GM23338 (cell line): ENCODE results near the gene HOXC9. TPM values are rescaled to one million over a fixed set of nuclear protein-coding genes. Genes with fewer than 3 reads are reported as not detected.

Source experiments
- ATAC-seq: fragments of 200-7000 bp; cut with Tn5 transposase; 3 replicates; pipeline ENCODE4 v1.9.1; 2020
- DNase-seq: peaks from one replicate; pipeline ENCODE4 v3.0.0-alpha.2; 2015; ENCODE audit warnings: low spot score
- H2AFZ ChIP-seq: fragments of 200-600 bp; sonication (generic); 2 replicates; pipeline ENCODE4 v1.8.0; 2016; ENCODE audit warnings: antibody characterized with exemption, mild to moderate bottlenecking, moderate library complexity
- H3F3A ChIP-seq: fragments of 200-600 bp; sonication (generic); replicated peaks from 2 replicates; pipeline ENCODE4 v1.8.0; 2017; ENCODE audit warnings: antibody characterized with exemption, mixed run types, low read depth
- H3K27ac ChIP-seq: fragments of 200-600 bp; sonication (generic); 2 replicates; pipeline ENCODE4 v1.6.1; 2016; ENCODE audit warnings: low read depth
- H3K27me3 ChIP-seq: fragments of 200-600 bp; sonication (generic); 2 replicates; pipeline ENCODE4 v1.8.0; 2016; ENCODE audit warnings: mild to moderate bottlenecking, mixed run types, moderate library complexity; ENCODE audit not compliant: insufficient read depth
- H3K36me3 ChIP-seq: fragments of 200-600 bp; sonication (generic); 2 replicates; pipeline ENCODE4 v1.8.0; 2016; ENCODE audit warnings: mild to moderate bottlenecking; ENCODE audit not compliant: insufficient read depth
- H3K4me1 ChIP-seq: fragments of 200-600 bp; sonication (generic); 2 replicates; pipeline ENCODE4 v1.8.0; 2016; ENCODE audit warnings: mild to moderate bottlenecking, moderate library complexity; ENCODE audit not compliant: insufficient read depth
- H3K4me2 ChIP-seq: fragments of 200-600 bp; sonication (generic); 2 replicates; pipeline ENCODE4 v1.7.1; 2017; ENCODE audit warnings: mixed run types
- H3K4me3 ChIP-seq: fragments of 200-600 bp; sonication (generic); 2 replicates; pipeline ENCODE4 v1.6.1; 2016; ENCODE audit warnings: mixed run types
- H3K79me2 ChIP-seq: fragments of 200-600 bp; sonication (generic); replicated peaks from 2 replicates; pipeline ENCODE4 v1.8.0; 2017; ENCODE audit warnings: mild to moderate bottlenecking; ENCODE audit not compliant: insufficient read depth
- H3K9me2 ChIP-seq: fragments of 200-600 bp; sonication (generic); 2 replicates; pipeline ENCODE4 v1.8.0; 2017; ENCODE audit not compliant: insufficient read depth
- H4K20me1 ChIP-seq: fragments of 200-600 bp; sonication (generic); replicated peaks from 2 replicates; pipeline ENCODE4 v1.8.0; 2017; ENCODE audit warnings: mild to moderate bottlenecking; ENCODE audit not compliant: insufficient read depth
- H3K27ac Mint-ChIP-seq: 2 replicates; pipeline ENCODE4 v1.8.0; 2020; ENCODE audit warnings: inconsistent platforms, mild to moderate bottlenecking, moderate library complexity, mixed read lengths
- H3K27me3 Mint-ChIP-seq: 3 replicates; pipeline ENCODE4 v1.8.0; 2022; ENCODE audit warnings: low read depth, mild to moderate bottlenecking, moderate library complexity, mixed read lengths, inconsistent platforms; ENCODE audit not compliant: insufficient read depth, poor library complexity
- H3K36me3 Mint-ChIP-seq: 3 replicates; pipeline ENCODE4 v1.8.0; 2021; ENCODE audit warnings: low read depth, mild to moderate bottlenecking, inconsistent platforms, moderate library complexity, mixed read lengths
- H3K4me1 Mint-ChIP-seq: 3 replicates; pipeline ENCODE4 v1.8.0; 2020; ENCODE audit warnings: mild to moderate bottlenecking, inconsistent platforms, mixed read lengths
- H3K4me3 Mint-ChIP-seq: 3 replicates; pipeline ENCODE4 v1.8.0; 2021; ENCODE audit warnings: moderate library complexity, mild to moderate bottlenecking, inconsistent platforms, mixed read lengths
- H3K9me3 Mint-ChIP-seq: 3 replicates; pipeline ENCODE4 v1.8.0; 2020; ENCODE audit warnings: moderate library complexity, mild to moderate bottlenecking, inconsistent platforms, mixed read lengths
- EZH2 ChIP-seq: fragments of 200-600 bp; sonication (generic); IDR thresholded peaks from one replicate; pipeline ENCODE4 v1.8.0; 2017; ENCODE audit warnings: antibody characterized with exemption, mild to moderate bottlenecking, low read depth; ENCODE audit not compliant: unreplicated experiment
- EZH2phosphoT487 ChIP-seq: fragments of 200-600 bp; sonication (generic); IDR thresholded peaks from one replicate; pipeline ENCODE4 v1.8.1; 2018; ENCODE audit warnings: antibody characterized with exemption; ENCODE audit not compliant: unreplicated experiment
- STAT1 ChIP-seq: IDR thresholded peaks from one replicate; pipeline ENCODE4 v1.6.1; 2016; ENCODE audit warnings: antibody characterized with exemption; ENCODE audit not compliant: unreplicated experiment
- ZNF114 ChIP-seq: fragments of 250-450 bp; sonication (Bioruptor Pico); IDR thresholded peaks from 2 replicates; pipeline ENCODE4 v1.5.0; 2020; ENCODE audit warnings: mild to moderate bottlenecking, moderate library complexity
- ZNF331 ChIP-seq: fragments of 250-450 bp; sonication (Bioruptor Pico); IDR thresholded peaks from 2 replicates; pipeline ENCODE4 v1.5.0; 2020; ENCODE audit warnings: low read depth, mild to moderate bottlenecking, moderate library complexity
- polyA plus RNA-seq: library from polyadenylated mRNA; unstranded; fragments of >200 nt; fragmentation: Nextera tagmentation; extraction: Ambion mirVana; gene quantifications from 2 replicates; pipeline ENCODE4 v1.2.1, GENCODE V29; 2016
- total RNA-seq: library from RNA; depleted of rRNA; stranded (reverse); fragments of >200 nt; shearing (Covaris generic); gene quantifications from 2 replicates; pipeline ENCODE4 v1.2.3, GENCODE V29; 2014
- TF ChIP-seq, protein P1 (sequence below): fragments of 250-450 bp; sonication (Bioruptor Pico); IDR thresholded peaks from 2 replicates; pipeline ENCODE4 v1.5.0; 2020; ENCODE audit warnings: mild to moderate bottlenecking, moderate library complexity
- TF ChIP-seq, protein P2 (sequence below): IDR thresholded peaks from one replicate; pipeline ENCODE4 v1.6.1; 2018; ENCODE audit warnings: antibody characterized with exemption; ENCODE audit not compliant: unreplicated experiment

HOXC9 gene
- total and polyA plus RNA-seq, 2 experiments from 2014 or later, result not detected

DNA sequence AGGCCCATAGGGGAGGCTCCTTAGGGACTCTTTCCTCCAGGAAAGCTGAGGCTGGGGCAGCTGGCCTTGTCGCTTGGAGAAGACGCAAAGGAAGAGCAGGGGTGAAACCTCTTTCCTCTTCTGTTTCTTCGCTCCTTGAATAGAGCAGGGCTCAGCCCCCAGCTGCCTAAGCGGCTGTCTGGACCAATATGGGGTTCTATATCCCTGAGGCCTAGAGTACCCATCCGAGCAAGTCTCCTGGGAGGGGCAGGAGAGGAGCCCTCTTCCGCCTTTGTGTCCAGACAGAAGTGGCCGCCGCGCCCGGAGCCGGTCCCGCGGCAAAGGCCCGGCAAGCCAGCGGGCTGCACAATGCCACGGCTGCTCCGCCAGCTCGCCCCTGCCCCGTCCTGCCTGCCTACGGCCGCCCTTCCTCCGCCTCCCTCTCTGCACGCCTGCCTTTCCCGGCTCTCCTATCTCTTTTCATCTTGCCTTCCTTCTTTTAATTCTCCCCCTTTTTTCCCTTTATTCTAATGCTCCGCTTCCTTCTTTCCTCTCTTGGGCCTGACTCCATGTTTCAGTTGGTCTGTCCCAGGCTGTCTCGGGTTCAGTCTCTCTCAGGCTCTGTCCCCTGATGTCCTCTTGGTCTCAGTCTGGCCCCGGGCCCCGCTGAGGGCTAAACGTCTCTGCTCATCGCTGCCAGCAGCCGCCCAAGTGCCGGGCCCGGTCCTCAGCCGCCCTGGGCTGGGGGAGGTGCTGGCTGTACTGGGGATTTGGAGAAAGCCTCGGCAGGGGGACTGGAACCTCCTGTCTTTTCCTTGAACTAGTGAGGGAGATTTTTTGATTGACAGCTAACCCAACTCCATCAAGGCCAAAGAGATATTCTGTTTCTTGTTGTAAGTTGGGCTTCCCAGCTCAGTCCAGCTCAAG, 2.5 kb upstream of the HOXC9 start:
- Mint-ChIP-seq H3K36me3 (no peaks in the 10 kb centered on the region), H3K4me1 (peaks cover 42% of the 10 kb centered on the region), H3K4me3 (no peak overlapping the region; the same call in 2 of the 3 replicates), H3K27me3 (peaks cover 100% of the 10 kb centered on the region), H3K27ac (no peak overlapping the region), H3K9me3 (peaks cover 3% of the 10 kb centered on the region)
- H3F3A ChIP-seq, result peaks cover 38% of the 10 kb centered on the region
- no peaks in the 10 kb centered on the region for H3K36me3 ChIP-seq
- H3K4me2 ChIP-seq, result 0 out of 2 replicates have a peak overlapping the region, but pooled peaks have one; percentile 26
- peaks cover 22% of the 10 kb centered on the region for H4K20me1 ChIP-seq
- DNase-seq (no peak), ATAC-seq (no peak)
- H2AFZ ChIP-seq, result no peak overlapping the region
- H3K4me1 ChIP-seq, result peaks cover 28% of the 10 kb centered on the region
- no peak overlapping the region for H3K4me3 ChIP-seq
- H3K79me2 ChIP-seq, result no peaks in the 10 kb centered on the region
- H3K9me2 ChIP-seq, result no peaks in the 10 kb centered on the region
- H3K27ac ChIP-seq, result no peak overlapping the region
- TF ChIP-seq EZH2phosphoT487 (peak; percentile 94), EZH2 (peak; percentile 100), STAT1 (no peak)
- H3K27me3 ChIP-seq, result peaks cover 100% of the 10 kb centered on the region

DNA sequence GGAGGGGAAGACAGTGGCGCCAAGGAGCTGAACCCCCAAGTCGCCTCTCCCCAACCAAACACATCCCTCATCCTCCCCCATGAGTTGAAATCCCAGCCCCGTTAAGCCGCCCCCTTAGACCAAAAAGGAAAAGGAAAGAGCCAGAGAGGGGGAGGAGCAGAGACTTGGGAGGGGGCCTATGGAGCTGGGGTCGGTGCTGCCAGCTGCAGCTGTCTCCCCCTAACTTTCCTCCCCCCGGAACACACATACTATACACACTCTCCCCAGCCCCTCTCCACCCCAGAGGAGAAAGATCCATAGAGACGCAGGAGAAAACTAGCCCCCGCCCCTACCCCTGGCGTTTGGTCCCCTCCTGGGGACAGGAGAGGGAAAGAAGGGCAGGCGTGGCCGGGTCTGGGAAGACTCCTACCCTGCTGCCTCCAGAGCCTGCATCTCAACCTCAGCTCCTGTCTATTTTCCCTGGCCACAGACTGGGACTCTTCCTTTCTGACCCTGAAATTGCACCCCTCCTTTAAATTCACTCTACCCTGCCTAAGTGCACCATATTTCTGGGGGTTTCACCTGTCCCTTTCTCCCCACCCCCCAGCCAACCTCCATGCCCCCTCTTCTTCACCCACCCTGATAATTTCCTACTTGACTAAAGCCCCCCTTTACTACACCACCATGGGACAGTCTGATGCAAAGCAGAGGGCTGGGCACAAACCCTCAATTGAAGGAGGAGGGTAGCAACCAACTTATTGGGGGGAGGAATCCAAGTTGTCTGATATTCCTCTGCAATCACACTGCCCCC, 1.7 kb upstream of the HOXC9 start:
- peak overlapping the region; percentile 43; the same call in 1 of the 3 replicates for H3K4me3 Mint-ChIP-seq
- H3K4me1 ChIP-seq, result peaks cover 28% of the 10 kb centered on the region
- no peaks in the 10 kb centered on the region for H3K36me3 Mint-ChIP-seq
- H3K27me3 ChIP-seq, result peaks cover 100% of the 10 kb centered on the region
- DNase-seq, result no peak
- no peak overlapping the region for H3K27ac Mint-ChIP-seq
- H3K4me2 ChIP-seq, result 0 out of 2 replicates have a peak overlapping the region, but pooled peaks have one; percentile 26
- peaks cover 20% of the 10 kb centered on the region for H4K20me1 ChIP-seq
- H3K27ac ChIP-seq, result no peak overlapping the region
- H3K36me3 ChIP-seq, result no peaks in the 10 kb centered on the region
- H3K9me2 ChIP-seq, result no peaks in the 10 kb centered on the region
- no peak overlapping the region for H3K4me3 ChIP-seq
- H3K9me3 Mint-ChIP-seq, result peaks cover 3% of the 10 kb centered on the region
- peaks cover 100% of the 10 kb centered on the region for H3K27me3 Mint-ChIP-seq
- H2AFZ ChIP-seq, result no peak overlapping the region
- ATAC-seq, result no peak
- H3K4me1 Mint-ChIP-seq, result peaks cover 42% of the 10 kb centered on the region
- H3K79me2 ChIP-seq, result no peaks in the 10 kb centered on the region
- H3F3A ChIP-seq, result peaks cover 40% of the 10 kb centered on the region
- no peak for TF ChIP-seq ZNF331 (CRISPR knock-in tag)
- TF ChIP-seq EZH2, result no peak
- TF ChIP-seq, protein P1, sequence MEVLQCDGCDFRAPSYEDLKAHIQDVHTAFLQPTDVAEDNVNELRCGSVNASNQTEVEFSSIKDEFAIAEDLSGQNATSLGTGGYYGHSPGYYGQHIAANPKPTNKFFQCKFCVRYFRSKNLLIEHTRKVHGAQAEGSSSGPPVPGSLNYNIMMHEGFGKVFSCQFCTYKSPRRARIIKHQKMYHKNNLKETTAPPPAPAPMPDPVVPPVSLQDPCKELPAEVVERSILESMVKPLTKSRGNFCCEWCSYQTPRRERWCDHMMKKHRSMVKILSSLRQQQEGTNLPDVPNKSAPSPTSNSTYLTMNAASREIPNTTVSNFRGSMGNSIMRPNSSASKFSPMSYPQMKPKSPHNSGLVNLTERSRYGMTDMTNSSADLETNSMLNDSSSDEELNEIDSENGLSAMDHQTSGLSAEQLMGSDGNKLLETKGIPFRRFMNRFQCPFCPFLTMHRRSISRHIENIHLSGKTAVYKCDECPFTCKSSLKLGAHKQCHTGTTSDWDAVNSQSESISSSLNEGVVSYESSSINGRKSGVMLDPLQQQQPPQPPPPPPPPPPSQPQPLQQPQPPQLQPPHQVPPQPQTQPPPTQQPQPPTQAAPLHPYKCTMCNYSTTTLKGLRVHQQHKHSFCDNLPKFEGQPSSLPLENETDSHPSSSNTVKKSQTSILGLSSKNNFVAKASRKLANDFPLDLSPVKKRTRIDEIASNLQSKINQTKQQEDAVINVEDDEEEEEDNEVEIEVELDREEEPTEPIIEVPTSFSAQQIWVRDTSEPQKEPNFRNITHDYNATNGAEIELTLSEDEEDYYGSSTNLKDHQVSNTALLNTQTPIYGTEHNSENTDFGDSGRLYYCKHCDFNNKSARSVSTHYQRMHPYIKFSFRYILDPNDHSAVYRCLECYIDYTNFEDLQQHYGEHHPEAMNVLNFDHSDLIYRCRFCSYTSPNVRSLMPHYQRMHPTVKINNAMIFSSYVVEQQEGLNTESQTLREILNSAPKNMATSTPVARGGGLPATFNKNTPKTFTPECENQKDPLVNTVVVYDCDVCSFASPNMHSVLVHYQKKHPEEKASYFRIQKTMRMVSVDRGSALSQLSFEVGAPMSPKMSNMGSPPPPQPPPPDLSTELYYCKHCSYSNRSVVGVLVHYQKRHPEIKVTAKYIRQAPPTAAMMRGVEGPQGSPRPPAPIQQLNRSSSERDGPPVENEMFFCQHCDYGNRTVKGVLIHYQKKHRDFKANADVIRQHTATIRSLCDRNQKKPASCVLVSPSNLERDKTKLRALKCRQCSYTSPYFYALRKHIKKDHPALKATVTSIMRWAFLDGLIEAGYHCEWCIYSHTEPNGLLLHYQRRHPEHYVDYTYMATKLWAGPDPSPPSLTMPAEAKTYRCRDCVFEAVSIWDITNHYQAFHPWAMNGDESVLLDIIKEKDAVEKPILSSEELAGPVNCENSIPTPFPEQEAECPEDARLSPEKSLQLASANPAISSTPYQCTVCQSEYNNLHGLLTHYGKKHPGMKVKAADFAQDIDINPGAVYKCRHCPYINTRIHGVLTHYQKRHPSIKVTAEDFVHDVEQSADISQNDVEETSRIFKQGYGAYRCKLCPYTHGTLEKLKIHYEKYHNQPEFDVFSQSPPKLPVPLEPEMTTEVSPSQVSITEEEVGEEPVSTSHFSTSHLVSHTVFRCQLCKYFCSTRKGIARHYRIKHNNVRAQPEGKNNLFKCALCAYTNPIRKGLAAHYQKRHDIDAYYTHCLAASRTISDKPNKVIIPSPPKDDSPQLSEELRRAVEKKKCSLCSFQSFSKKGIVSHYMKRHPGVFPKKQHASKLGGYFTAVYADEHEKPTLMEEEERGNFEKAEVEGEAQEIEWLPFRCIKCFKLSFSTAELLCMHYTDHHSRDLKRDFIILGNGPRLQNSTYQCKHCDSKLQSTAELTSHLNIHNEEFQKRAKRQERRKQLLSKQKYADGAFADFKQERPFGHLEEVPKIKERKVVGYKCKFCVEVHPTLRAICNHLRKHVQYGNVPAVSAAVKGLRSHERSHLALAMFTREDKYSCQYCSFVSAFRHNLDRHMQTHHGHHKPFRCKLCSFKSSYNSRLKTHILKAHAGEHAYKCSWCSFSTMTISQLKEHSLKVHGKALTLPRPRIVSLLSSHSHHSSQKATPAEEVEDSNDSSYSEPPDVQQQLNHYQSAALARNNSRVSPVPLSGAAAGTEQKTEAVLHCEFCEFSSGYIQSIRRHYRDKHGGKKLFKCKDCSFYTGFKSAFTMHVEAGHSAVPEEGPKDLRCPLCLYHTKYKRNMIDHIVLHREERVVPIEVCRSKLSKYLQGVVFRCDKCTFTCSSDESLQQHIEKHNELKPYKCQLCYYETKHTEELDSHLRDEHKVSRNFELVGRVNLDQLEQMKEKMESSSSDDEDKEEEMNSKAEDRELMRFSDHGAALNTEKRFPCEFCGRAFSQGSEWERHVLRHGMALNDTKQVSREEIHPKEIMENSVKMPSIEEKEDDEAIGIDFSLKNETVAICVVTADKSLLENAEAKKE, result no peak
- TF ChIP-seq, protein P2, sequence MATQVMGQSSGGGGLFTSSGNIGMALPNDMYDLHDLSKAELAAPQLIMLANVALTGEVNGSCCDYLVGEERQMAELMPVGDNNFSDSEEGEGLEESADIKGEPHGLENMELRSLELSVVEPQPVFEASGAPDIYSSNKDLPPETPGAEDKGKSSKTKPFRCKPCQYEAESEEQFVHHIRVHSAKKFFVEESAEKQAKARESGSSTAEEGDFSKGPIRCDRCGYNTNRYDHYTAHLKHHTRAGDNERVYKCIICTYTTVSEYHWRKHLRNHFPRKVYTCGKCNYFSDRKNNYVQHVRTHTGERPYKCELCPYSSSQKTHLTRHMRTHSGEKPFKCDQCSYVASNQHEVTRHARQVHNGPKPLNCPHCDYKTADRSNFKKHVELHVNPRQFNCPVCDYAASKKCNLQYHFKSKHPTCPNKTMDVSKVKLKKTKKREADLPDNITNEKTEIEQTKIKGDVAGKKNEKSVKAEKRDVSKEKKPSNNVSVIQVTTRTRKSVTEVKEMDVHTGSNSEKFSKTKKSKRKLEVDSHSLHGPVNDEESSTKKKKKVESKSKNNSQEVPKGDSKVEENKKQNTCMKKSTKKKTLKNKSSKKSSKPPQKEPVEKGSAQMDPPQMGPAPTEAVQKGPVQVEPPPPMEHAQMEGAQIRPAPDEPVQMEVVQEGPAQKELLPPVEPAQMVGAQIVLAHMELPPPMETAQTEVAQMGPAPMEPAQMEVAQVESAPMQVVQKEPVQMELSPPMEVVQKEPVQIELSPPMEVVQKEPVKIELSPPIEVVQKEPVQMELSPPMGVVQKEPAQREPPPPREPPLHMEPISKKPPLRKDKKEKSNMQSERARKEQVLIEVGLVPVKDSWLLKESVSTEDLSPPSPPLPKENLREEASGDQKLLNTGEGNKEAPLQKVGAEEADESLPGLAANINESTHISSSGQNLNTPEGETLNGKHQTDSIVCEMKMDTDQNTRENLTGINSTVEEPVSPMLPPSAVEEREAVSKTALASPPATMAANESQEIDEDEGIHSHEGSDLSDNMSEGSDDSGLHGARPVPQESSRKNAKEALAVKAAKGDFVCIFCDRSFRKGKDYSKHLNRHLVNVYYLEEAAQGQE, result no peak
- TF ChIP-seq ZNF114 (CRISPR knock-in tag), result no peak
